Measurements from ENCODE around the gene HOXA4. TPM values are rescaled to one million over a fixed set of nuclear protein-coding genes. Genes with fewer than 3 reads are reported as not detected.
A peak's percentile ranks its signal among the peaks of the same experiment; 100 is the strongest.

Gene HOXA4
- total and polyA plus RNA-seq, 2 donors (not counting 1 experiment from before 2014, with no cell fraction given): 0.33 to 3.6 TPM

- no peak for TF ChIP-seq CTCF (conservative IDR thresholded peaks at IDR 0.05 in 1 of 2, IDR thresholded peaks at IDR 0.05 in 1 of 2; ENCODE audit: low read depth in 1 of 2, low read length in 2 of 2)
- no peak for TF ChIP-seq EZH2 (IDR thresholded peaks at IDR 0.05; ENCODE audit: low read length, missing control alignments)
- no peaks in the 10 kb centered on the region for H4K20me1 ChIP-seq (ENCODE audit: control insufficient read depth, extremely low read depth, insufficient read depth, low read length)
- H3K4me3 ChIP-seq (replicated peaks in 1 of 4; ENCODE audit: control extremely low read depth in 1 of 4, insufficient read depth in 1 of 4, low read depth in 3 of 4, low read length in 4 of 4): no peak overlapping the region
- DNase-seq (ENCODE audit: low read depth in 2 of 2): no peak
- H3K9ac ChIP-seq (ENCODE audit: insufficient read depth, low read length): no peak overlapping the region
- H3K27me3 ChIP-seq (ENCODE audit: control insufficient read depth, insufficient read depth, low read length): peaks cover 4% of the 10 kb centered on the region
- no peak overlapping the region for H3K4me2 ChIP-seq (ENCODE audit: extremely low read depth, insufficient read depth, low read length)
- no peaks in the 10 kb centered on the region for H3K9me3 ChIP-seq (ENCODE audit: control insufficient read depth, insufficient read depth, low read depth, low read length)
- no peaks in the 10 kb centered on the region for H3K4me1 ChIP-seq (ENCODE audit: control insufficient read depth, extremely low read depth, insufficient read depth, low read length)
- no peaks in the 10 kb centered on the region for H3K36me3 ChIP-seq (ENCODE audit: control insufficient read depth, insufficient read depth, low read length)
- H3K79me2 ChIP-seq (ENCODE audit: control insufficient read depth, insufficient read depth, low read length): no peaks in the 10 kb centered on the region
- H3K27ac ChIP-seq (ENCODE audit: insufficient read depth, low read length): no peak overlapping the region
- H2AFZ ChIP-seq (ENCODE audit: low read length): no peak overlapping the region
Measured at GRCh38 chr7:27083646-27084045, 46.9 kb downstream of the HOXA4 start.

- no peaks in the 10 kb centered on the region for H4K20me1 ChIP-seq (ENCODE audit: control insufficient read depth, extremely low read depth, insufficient read depth, low read length)
- H2AFZ ChIP-seq (ENCODE audit: low read length): no peak overlapping the region
- H3K79me2 ChIP-seq (ENCODE audit: control insufficient read depth, insufficient read depth, low read length): no peaks in the 10 kb centered on the region
- no peaks in the 10 kb centered on the region for H3K9me3 ChIP-seq (ENCODE audit: control insufficient read depth, insufficient read depth, low read depth, low read length)
- no peaks in the 10 kb centered on the region for H3K36me3 ChIP-seq (ENCODE audit: control insufficient read depth, insufficient read depth, low read length)
- H3K27ac ChIP-seq (ENCODE audit: insufficient read depth, low read length): no peak overlapping the region
- TF ChIP-seq CTCF (conservative IDR thresholded peaks at IDR 0.05 in 1 of 2, IDR thresholded peaks at IDR 0.05 in 1 of 2; ENCODE audit: low read depth in 1 of 2, low read length in 2 of 2) (no peak), EZH2 (IDR thresholded peaks at IDR 0.05; ENCODE audit: low read length, missing control alignments) (no peak)
- H3K4me2 ChIP-seq (ENCODE audit: extremely low read depth, insufficient read depth, low read length): no peak overlapping the region
- H3K27me3 ChIP-seq (ENCODE audit: control insufficient read depth, insufficient read depth, low read length): no peaks in the 10 kb centered on the region
- H3K9ac ChIP-seq (ENCODE audit: insufficient read depth, low read length): no peak overlapping the region
- H3K4me1 ChIP-seq (ENCODE audit: control insufficient read depth, extremely low read depth, insufficient read depth, low read length): no peaks in the 10 kb centered on the region
- no peak for DNase-seq (ENCODE audit: low read depth in 2 of 2)
- no peak overlapping the region for H3K4me3 ChIP-seq (replicated peaks in 1 of 4; ENCODE audit: control extremely low read depth in 1 of 4, insufficient read depth in 1 of 4, low read depth in 3 of 4, low read length in 4 of 4)
Measured at GRCh38 chr7:27082171-27082570, 48.4 kb downstream of the HOXA4 start.

GRCh38 chr7:27080844-27081436 is 49.6 kb downstream of the HOXA4 start:
- no peak overlapping the region for H2AFZ ChIP-seq (ENCODE audit: low read length)
- no peaks in the 10 kb centered on the region for H4K20me1 ChIP-seq (ENCODE audit: control insufficient read depth, extremely low read depth, insufficient read depth, low read length)
- peak in 1 of 2 donors; percentile 44 for DNase-seq (ENCODE audit: low read depth in 2 of 2)
- H3K27me3 ChIP-seq (ENCODE audit: control insufficient read depth, insufficient read depth, low read length): no peaks in the 10 kb centered on the region
- no peaks in the 10 kb centered on the region for H3K36me3 ChIP-seq (ENCODE audit: control insufficient read depth, insufficient read depth, low read length)
- H3K9me3 ChIP-seq (ENCODE audit: control insufficient read depth, insufficient read depth, low read depth, low read length): no peaks in the 10 kb centered on the region
- no peaks in the 10 kb centered on the region for H3K4me1 ChIP-seq (ENCODE audit: control insufficient read depth, extremely low read depth, insufficient read depth, low read length)
- H3K79me2 ChIP-seq (ENCODE audit: control insufficient read depth, insufficient read depth, low read length): no peaks in the 10 kb centered on the region
- no peak overlapping the region for H3K4me2 ChIP-seq (ENCODE audit: extremely low read depth, insufficient read depth, low read length)
- TF ChIP-seq EZH2 (IDR thresholded peaks at IDR 0.05; ENCODE audit: low read length, missing control alignments) (no peak), CTCF (conservative IDR thresholded peaks at IDR 0.05 in 1 of 2, IDR thresholded peaks at IDR 0.05 in 1 of 2; ENCODE audit: low read depth in 1 of 2, low read length in 2 of 2) (no peak)
- H3K9ac ChIP-seq (ENCODE audit: insufficient read depth, low read length): no peak overlapping the region
- H3K27ac ChIP-seq (ENCODE audit: insufficient read depth, low read length): no peak overlapping the region
- H3K4me3 ChIP-seq (replicated peaks in 1 of 4; ENCODE audit: control extremely low read depth in 1 of 4, insufficient read depth in 1 of 4, low read depth in 3 of 4, low read length in 4 of 4): no peak overlapping the region

Data from fibroblast of lung (primary cell).